Measurements from ENCODE around the gene FYB1. TPM values are rescaled to one million over a fixed set of nuclear protein-coding genes. Genes with fewer than 3 reads are reported as not detected.

The FYB1 gene
- total RNA-seq, 1 experiment from 2014 or later, result 0.42 TPM

Other genes with a start within 250 kb of the FYB1 start
- 21.7 TPM for gene RICTOR, start 145.2 kb downstream of the FYB1 start, total RNA-seq (2021; ENCODE audit: unreplicated experiment)
- 0.34 TPM for gene C9, start 144.9 kb upstream of the FYB1 start, total RNA-seq (2021; ENCODE audit: unreplicated experiment)
- gene DAB2, start 205.4 kb upstream of the FYB1 start, total RNA-seq (2021; ENCODE audit: unreplicated experiment), result 5.5 TPM

Data from HCT116 (cell line).